Renal cortex interstitium (tissue), 11 donors: ENCODE measurements around the gene DENND4A. TPM values are rescaled to one million over a fixed set of nuclear protein-coding genes. Genes with fewer than 3 reads are reported as not detected.
A peak's percentile ranks its signal among the peaks of the same experiment; 100 is the strongest.

ENCODE experiments used
- DNase-seq, 11 donors: peaks; one replicate each; pipeline ENCODE4 v3.0.0-alpha.2; 2013; ENCODE audit warnings: low read depth in 9 of 11, low spot score in 4 of 11; ENCODE audit errors: extremely low read depth in 1 of 11
- polyA plus RNA-seq, 3 donors: library from polyadenylated mRNA; unstranded; fragments of 120-200 nt; gene quantifications; one replicate each; pipeline ENCODE4 v1.2.1, GENCODE V29; 2013; ENCODE audit not compliant: insufficient read length in 3 of 3

The DENND4A gene
- polyA plus RNA-seq, 3 donors, result 14.8 to 21.2 (median 17.0) TPM

GRCh38 chr15:65653341-65653740, 138.8 kb downstream of the DENND4A start:
- no peak for DNase-seq

- no peak for DNase-seq
Observed at GRCh38 chr15:65651831-65652749, 140.0 kb downstream of the DENND4A start.

- no peak for DNase-seq
Observed at GRCh38 chr15:65651042-65651322, 141.1 kb downstream of the DENND4A start.

- no peak for DNase-seq
Observed at GRCh38 chr15:65650312-65651041, 141.6 kb downstream of the DENND4A start.

- DNase-seq, result no peak
Observed at GRCh38 chr15:65646486-65646885, 145.6 kb downstream of the DENND4A start.

- no peak for DNase-seq
Observed at GRCh38 chr15:65645392-65645791, 146.7 kb downstream of the DENND4A start.

GRCh38 chr15:65644282-65644681, 147.8 kb downstream of the DENND4A start:
- DNase-seq, result no peak

GRCh38 chr15:65642594-65642993, 149.5 kb downstream of the DENND4A start:
- no peak for DNase-seq

- no peak for DNase-seq
Observed at GRCh38 chr15:65641768-65642475, 150.2 kb downstream of the DENND4A start.

GRCh38 chr15:65639509-65639908, 152.6 kb downstream of the DENND4A start:
- DNase-seq, result no peak

- peak; percentile 48 to 81 (median 62) for DNase-seq
Observed at GRCh38 chr15:65638681-65639089, 153.4 kb downstream of the DENND4A start.

GRCh38 chr15:65638109-65638508, 154.0 kb downstream of the DENND4A start:
- DNase-seq, result no peak

GRCh38 chr15:65634356-65634755, 157.7 kb downstream of the DENND4A start:
- DNase-seq, result no peak

GRCh38 chr15:65633752-65634151, 158.3 kb downstream of the DENND4A start:
- DNase-seq, result no peak

- DNase-seq, result peak in 4 of 11 donors; percentile 12 to 42 (median 34)
Observed at GRCh38 chr15:65632780-65633375, 159.2 kb downstream of the DENND4A start.

GRCh38 chr15:65631503-65631902, 160.6 kb downstream of the DENND4A start:
- no peak for DNase-seq

GRCh38 chr15:65630760-65631159, 161.3 kb downstream of the DENND4A start:
- no peak for DNase-seq

- no peak for DNase-seq
Observed at GRCh38 chr15:65629548-65629947, 162.5 kb downstream of the DENND4A start.

- no peak for DNase-seq
Observed at GRCh38 chr15:65626856-65627255, 165.2 kb downstream of the DENND4A start.
